ENCODE data around the gene SSU72.
"Not testable (repeated sequence)": the region's sequence is repeated elsewhere in the genome, so short reads cannot be mapped to it uniquely, and the experiment has no call there.

Gene SSU72

DNA sequence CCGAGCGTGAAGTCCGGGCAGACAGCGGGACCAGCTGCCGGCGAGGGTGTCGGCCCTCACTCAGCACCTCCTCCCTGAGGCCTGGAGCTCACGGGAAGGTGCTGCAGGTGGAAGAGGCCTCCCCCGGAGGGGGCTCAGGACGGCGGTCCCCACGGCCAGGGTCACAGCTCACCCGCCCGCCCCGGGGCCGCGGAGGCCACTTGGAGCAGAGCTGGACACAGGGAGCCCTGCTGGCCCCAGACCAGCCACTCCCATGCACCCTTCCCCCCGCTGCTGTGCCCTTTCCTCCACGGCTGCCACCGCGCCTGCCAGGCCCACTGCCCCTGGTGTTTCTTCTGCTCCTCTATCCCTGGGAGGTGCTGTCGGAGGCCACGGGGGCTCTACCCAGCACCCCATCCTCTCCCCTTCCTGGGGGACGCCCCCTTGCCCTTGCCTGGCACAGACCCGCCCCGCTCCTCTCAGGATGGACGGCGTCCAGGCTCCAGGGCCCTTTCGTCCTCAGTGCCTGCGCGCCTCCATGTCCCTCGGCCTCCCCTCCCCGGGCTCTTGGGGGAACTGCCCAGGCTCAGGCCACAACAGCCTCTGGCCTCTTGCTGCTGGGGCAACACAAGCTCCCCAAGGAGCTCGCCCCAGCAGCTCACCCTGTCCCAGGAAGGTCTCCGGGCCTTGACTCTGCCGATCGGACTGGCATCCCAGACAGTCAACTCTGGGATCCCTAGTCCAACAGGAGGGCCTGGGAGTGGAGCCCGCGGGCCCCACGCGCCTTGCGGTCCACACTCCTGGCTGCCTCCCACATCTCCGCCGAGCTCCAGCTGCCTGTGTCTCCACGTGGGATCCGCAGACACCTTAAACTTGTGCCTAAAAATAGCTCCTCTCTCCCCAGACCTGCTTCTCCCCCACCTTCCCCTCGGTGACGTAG is 38.4 kb downstream of the SSU72 start:
- H3K4me1 ChIP-seq (ENCODE audit: insufficient read depth, low read length) = no peaks in the 10 kb centered on the region
- no peaks in the 10 kb centered on the region for H3K27me3 ChIP-seq (ENCODE audit: insufficient read depth, low read length)
- H3K9me3 ChIP-seq (ENCODE audit: insufficient read depth, low read depth, low read length) = no peaks in the 10 kb centered on the region
- no peak overlapping the region for H3K9ac ChIP-seq (ENCODE audit: low read depth, low read length)
- H3K4me3 ChIP-seq (ENCODE audit: low read length) = no peak overlapping the region
- H3K36me3 ChIP-seq (ENCODE audit: insufficient read depth, low read depth, low read length) = peaks cover 8% of the 10 kb centered on the region; the same call in 1 of the 2 replicates
- H3K27ac ChIP-seq (ENCODE audit: low read length) = no peak overlapping the region

GRCh38 chr1:1535201-1536018 is 39.3 kb downstream of the SSU72 start:
- Histone ChIP-seq H3K36me3 (ENCODE audit: insufficient read depth, low read depth, low read length) (0 out of 2 replicates have a peak, but pooled peaks cover 8% of the 10 kb centered on the region), H3K27me3 (ENCODE audit: insufficient read depth, low read length) (no peaks in the 10 kb centered on the region), H3K4me3 (ENCODE audit: low read length) (no peak overlapping the region), H3K9me3 (ENCODE audit: insufficient read depth, low read depth, low read length) (no peaks in the 10 kb centered on the region), H3K9ac (ENCODE audit: low read depth, low read length) (no peak overlapping the region), H3K4me1 (ENCODE audit: insufficient read depth, low read length) (no peaks in the 10 kb centered on the region), H3K27ac (ENCODE audit: low read length) (no peak overlapping the region)

DNA sequence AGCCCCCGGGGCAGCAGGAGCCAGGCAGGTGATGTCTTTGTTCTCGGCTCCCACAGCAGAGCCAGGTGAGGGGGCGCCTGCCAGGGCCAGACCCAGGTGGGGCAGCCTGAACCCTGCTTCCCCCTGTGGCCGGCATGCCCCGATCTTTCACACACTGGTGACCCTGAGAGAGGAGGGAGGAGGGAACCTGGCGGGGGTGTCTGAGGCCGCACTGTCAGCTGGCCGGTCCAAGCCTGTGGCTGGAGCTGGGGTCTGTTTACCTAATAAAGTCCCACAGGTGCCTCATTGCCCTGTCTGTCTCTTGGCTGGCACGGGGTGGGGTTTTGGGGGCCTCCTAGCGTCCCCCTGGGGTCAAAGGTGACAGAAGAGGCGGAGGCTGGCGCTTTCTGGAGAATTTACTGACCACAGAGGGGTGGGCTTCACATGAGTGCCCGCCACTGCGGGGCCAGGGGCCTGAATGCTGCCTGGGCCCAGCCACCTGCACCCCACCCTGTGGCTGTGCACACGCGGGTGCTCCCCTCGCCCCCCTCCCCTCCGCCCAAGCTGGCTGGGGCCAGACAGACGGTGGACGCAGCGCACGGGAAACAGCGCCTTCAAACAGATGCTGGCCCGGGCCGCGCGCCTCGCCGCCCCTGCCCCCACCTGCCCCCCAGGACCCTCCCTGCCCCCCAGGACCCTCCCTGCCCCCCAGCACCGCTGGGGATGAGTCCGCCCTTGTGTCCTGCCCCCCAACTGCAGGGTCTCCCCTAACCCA is 40.1 kb downstream of the SSU72 start:
- H3K36me3 ChIP-seq (ENCODE audit: insufficient read depth, low read depth, low read length) = peaks cover 16% of the 10 kb centered on the region
- H3K4me1 ChIP-seq (ENCODE audit: insufficient read depth, low read length) = no peaks in the 10 kb centered on the region
- H3K9ac ChIP-seq (ENCODE audit: low read depth, low read length) = no peak overlapping the region

DNA sequence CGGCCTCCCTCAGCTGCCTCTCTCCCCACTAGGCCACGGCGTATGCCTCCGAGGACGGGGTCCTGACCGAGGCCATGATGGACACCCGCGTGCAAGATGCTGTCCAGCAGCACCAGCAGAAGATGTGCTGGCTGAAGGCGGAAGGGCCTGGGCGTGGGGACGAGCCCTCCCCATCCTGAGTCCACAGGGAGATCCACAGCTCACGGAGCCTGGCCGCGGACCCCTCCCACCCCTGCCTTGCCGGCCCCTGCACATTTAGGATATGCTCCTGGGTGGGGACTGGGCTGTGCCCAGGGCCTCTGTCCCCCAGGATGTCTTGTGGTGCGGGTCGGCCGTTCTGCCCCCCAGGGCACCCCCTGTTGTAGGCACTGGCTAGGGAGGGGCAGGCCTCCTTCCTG is 40.8 kb downstream of the SSU72 start:
- not testable (repeated sequence) for H3K4me3 ChIP-seq (ENCODE audit: low read length); H3K9ac ChIP-seq (ENCODE audit: low read depth, low read length); H3K27me3 ChIP-seq (ENCODE audit: insufficient read depth, low read length); H3K27ac ChIP-seq (ENCODE audit: low read length); H3K4me1 ChIP-seq (ENCODE audit: insufficient read depth, low read length); H3K9me3 ChIP-seq (ENCODE audit: insufficient read depth, low read depth, low read length)
- H3K36me3 ChIP-seq (ENCODE audit: insufficient read depth, low read depth, low read length) = peaks cover 22% of the 10 kb centered on the region

More for the DNA sequence above, 40.1 kb downstream of the SSU72 start:
- H3K27ac ChIP-seq (ENCODE audit: low read length) = no peak overlapping the region
- H3K9me3 ChIP-seq (ENCODE audit: insufficient read depth, low read depth, low read length) = no peaks in the 10 kb centered on the region
- H3K27me3 ChIP-seq (ENCODE audit: insufficient read depth, low read length) = no peaks in the 10 kb centered on the region
- H3K4me3 ChIP-seq (ENCODE audit: low read length) = no peak overlapping the region

GRCh38 chr1:1533176-1533893 is 41.3 kb downstream of the SSU72 start:
- H3K27me3 ChIP-seq (ENCODE audit: insufficient read depth, low read length); H3K4me1 ChIP-seq (ENCODE audit: insufficient read depth, low read length); H3K9me3 ChIP-seq (ENCODE audit: insufficient read depth, low read depth, low read length); H3K4me3 ChIP-seq (ENCODE audit: low read length); H3K27ac ChIP-seq (ENCODE audit: low read length); H3K9ac ChIP-seq (ENCODE audit: low read depth, low read length): not testable (repeated sequence)
- H3K36me3 ChIP-seq (ENCODE audit: insufficient read depth, low read depth, low read length) = peaks cover 28% of the 10 kb centered on the region

GRCh38 chr1:1531947-1532346 is 42.7 kb downstream of the SSU72 start:
- H3K9me3 ChIP-seq (ENCODE audit: insufficient read depth, low read depth, low read length) = no peaks in the 10 kb centered on the region
- no peaks in the 10 kb centered on the region for H3K4me1 ChIP-seq (ENCODE audit: insufficient read depth, low read length)
- H3K27ac ChIP-seq (ENCODE audit: low read length) = no peak overlapping the region
- H3K27me3 ChIP-seq (ENCODE audit: insufficient read depth, low read length) = no peaks in the 10 kb centered on the region
- no peak overlapping the region for H3K9ac ChIP-seq (ENCODE audit: low read depth, low read length)
- H3K36me3 ChIP-seq (ENCODE audit: insufficient read depth, low read depth, low read length) = peaks cover 20% of the 10 kb centered on the region
- no peak overlapping the region for H3K4me3 ChIP-seq (ENCODE audit: low read length)

GRCh38 chr1:1529936-1530335 is 44.7 kb downstream of the SSU72 start:
- no peaks in the 10 kb centered on the region for H3K27me3 ChIP-seq (ENCODE audit: insufficient read depth, low read length)
- H3K9ac ChIP-seq (ENCODE audit: low read depth, low read length) = no peak overlapping the region
- H3K9me3 ChIP-seq (ENCODE audit: insufficient read depth, low read depth, low read length) = no peaks in the 10 kb centered on the region
- no peak overlapping the region for H3K27ac ChIP-seq (ENCODE audit: low read length)
- H3K4me1 ChIP-seq (ENCODE audit: insufficient read depth, low read length) = no peaks in the 10 kb centered on the region
- H3K4me3 ChIP-seq (ENCODE audit: low read length) = no peak overlapping the region
- H3K36me3 ChIP-seq (ENCODE audit: insufficient read depth, low read depth, low read length) = peaks cover 25% of the 10 kb centered on the region

GRCh38 chr1:1529321-1529720 is 45.3 kb downstream of the SSU72 start:
- no peaks in the 10 kb centered on the region for H3K4me1 ChIP-seq (ENCODE audit: insufficient read depth, low read length)
- peaks cover 25% of the 10 kb centered on the region for H3K36me3 ChIP-seq (ENCODE audit: insufficient read depth, low read depth, low read length)
- no peak overlapping the region for H3K27ac ChIP-seq (ENCODE audit: low read length)
- H3K9ac ChIP-seq (ENCODE audit: low read depth, low read length) = no peak overlapping the region
- no peaks in the 10 kb centered on the region for H3K27me3 ChIP-seq (ENCODE audit: insufficient read depth, low read length)
- no peaks in the 10 kb centered on the region for H3K9me3 ChIP-seq (ENCODE audit: insufficient read depth, low read depth, low read length)
- H3K4me3 ChIP-seq (ENCODE audit: low read length) = no peak overlapping the region

DNA sequence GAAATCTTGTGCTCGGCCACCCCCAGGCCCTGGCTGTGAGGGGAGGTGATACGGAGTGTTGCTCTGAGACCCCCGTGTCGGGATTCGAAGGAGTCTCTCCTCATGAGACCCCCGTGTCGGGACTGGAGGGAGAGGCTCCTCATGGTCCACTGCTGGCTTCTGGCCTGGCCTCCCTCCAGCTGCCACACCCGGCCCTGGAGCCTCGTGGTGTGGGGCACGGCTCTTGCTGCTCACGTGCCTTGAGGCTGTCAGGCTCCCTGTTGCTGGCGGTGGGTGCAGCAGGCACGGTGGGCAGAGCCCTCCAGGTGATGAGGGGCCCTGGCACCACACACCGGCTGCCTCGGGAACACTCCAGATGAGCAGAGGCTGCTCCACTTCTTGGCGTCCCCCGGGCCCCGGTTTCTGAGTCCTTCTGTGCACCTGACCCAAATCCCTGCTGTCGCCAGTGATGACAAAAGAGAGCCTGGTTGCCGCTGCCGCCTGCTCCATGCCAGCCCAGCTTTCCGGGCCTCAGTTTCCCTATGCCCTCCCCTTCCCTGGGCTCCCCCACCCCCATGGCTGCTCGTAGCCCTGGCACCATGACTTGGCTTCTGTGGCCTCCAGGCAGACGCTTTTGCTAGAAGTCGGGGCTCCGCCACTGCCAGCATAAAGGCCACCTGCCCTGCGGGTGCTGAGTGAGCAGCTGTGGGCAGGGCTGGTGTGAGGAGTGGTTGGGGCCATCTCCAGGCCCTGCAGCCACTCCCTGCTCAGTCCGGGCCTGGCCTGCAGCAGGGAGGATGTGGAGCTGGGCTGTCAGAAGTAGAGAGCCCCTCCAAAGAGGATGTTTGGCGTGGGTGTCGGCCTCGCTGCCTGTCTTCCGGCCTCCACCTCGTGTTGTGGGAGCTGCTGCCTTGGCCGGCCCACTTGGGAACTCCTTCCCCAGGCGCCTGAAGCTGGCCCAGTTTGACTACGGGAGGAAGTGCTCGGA is 46.1 kb downstream of the SSU72 start:
- H3K4me1 ChIP-seq (ENCODE audit: insufficient read depth, low read length) = no peaks in the 10 kb centered on the region
- H3K27ac ChIP-seq (ENCODE audit: low read length) = no peak overlapping the region
- H3K9ac ChIP-seq (ENCODE audit: low read depth, low read length) = no peak overlapping the region
- H3K4me3 ChIP-seq (ENCODE audit: low read length) = no peak overlapping the region
- peaks cover 25% of the 10 kb centered on the region for H3K36me3 ChIP-seq (ENCODE audit: insufficient read depth, low read depth, low read length)
- no peaks in the 10 kb centered on the region for H3K9me3 ChIP-seq (ENCODE audit: insufficient read depth, low read depth, low read length)
- H3K27me3 ChIP-seq (ENCODE audit: insufficient read depth, low read length) = no peaks in the 10 kb centered on the region

- no peaks in the 10 kb centered on the region for H3K4me1 ChIP-seq (ENCODE audit: insufficient read depth, low read length)
- no peaks in the 10 kb centered on the region for H3K27me3 ChIP-seq (ENCODE audit: insufficient read depth, low read length)
- peaks cover 25% of the 10 kb centered on the region for H3K36me3 ChIP-seq (ENCODE audit: insufficient read depth, low read depth, low read length)
- no peak overlapping the region for H3K27ac ChIP-seq (ENCODE audit: low read length)
- H3K9me3 ChIP-seq (ENCODE audit: insufficient read depth, low read depth, low read length) = no peaks in the 10 kb centered on the region
- no peak overlapping the region for H3K4me3 ChIP-seq (ENCODE audit: low read length)
- no peak overlapping the region for H3K9ac ChIP-seq (ENCODE audit: low read depth, low read length)
Measured at GRCh38 chr1:1527092-1527816, 47.4 kb downstream of the SSU72 start.
